Parathyroid adenoma (tissue), 2 donors: Measurements from ENCODE around the gene HS3ST5.
"Not testable (repeated sequence)": the region's sequence is repeated elsewhere in the genome, so short reads cannot be mapped to it uniquely, and the experiment has no call there.

Experiments used
- H2AFZ ChIP-seq: fragments of 300-600 bp; sonication (generic); one replicate; pipeline ENCODE4 v1.7.0; 2017; ENCODE audit warnings: antibody characterized with exemption, mild to moderate bottlenecking
- H3K27ac ChIP-seq: fragments of 300-600 bp; sonication (generic); one replicate; pipeline ENCODE4 v1.7.0; 2017
- H3K27me3 ChIP-seq: fragments of 300-600 bp; sonication (generic); one replicate; pipeline ENCODE4 v1.7.0; 2017; ENCODE audit warnings: low read length; ENCODE audit not compliant: control insufficient read depth, insufficient read depth
- H3K36me3 ChIP-seq: fragments of 300-600 bp; sonication (generic); one replicate; pipeline ENCODE4 v1.7.0; 2017; ENCODE audit warnings: low read length; ENCODE audit not compliant: control insufficient read depth, insufficient read depth
- H3K4me1 ChIP-seq: fragments of 300-600 bp; sonication (generic); one replicate; pipeline ENCODE4 v1.7.0; 2017; ENCODE audit warnings: control low read depth
- H3K4me2 ChIP-seq: fragments of 300-600 bp; sonication (generic); one replicate; pipeline ENCODE4 v1.7.0; 2017; ENCODE audit warnings: low read length
- H3K4me3 ChIP-seq: fragments of 300-600 bp; sonication (generic); one replicate; pipeline ENCODE4 v1.7.0; 2017; ENCODE audit warnings: low read depth, low read length
- H3K79me2 ChIP-seq: fragments of 300-600 bp; sonication (generic); one replicate; pipeline ENCODE4 v1.7.0; 2017; ENCODE audit warnings: control low read depth
- H3K9ac ChIP-seq: fragments of 300-600 bp; sonication (generic); one replicate; pipeline ENCODE4 v1.7.0; 2017; ENCODE audit warnings: mild to moderate bottlenecking
- H3K9me3 ChIP-seq: fragments of 300-600 bp; sonication (generic); one replicate; pipeline ENCODE4 v1.7.0; 2017; ENCODE audit warnings: low read length; ENCODE audit not compliant: control insufficient read depth
- CTCF ChIP-seq: fragments of 300-600 bp; sonication (generic); IDR thresholded peaks from one replicate; pipeline ENCODE4 v1.7.0; 2017; ENCODE audit warnings: antibody characterized with exemption, mild to moderate bottlenecking
- donor health status: primary hyperparathyroidism.

HS3ST5 gene

GRCh38 chr6:114218437-114219340 is 124.1 kb downstream of the HS3ST5 start:
- Histone ChIP-seq H3K79me2 (no peaks in the 10 kb centered on the region), H3K36me3 (no peaks in the 10 kb centered on the region), H3K27ac (no peak overlapping the region), H3K4me1 (no peaks in the 10 kb centered on the region), H3K9ac (no peak overlapping the region), H2AFZ (no peak overlapping the region), H3K27me3 (no peaks in the 10 kb centered on the region), H3K9me3 (no peaks in the 10 kb centered on the region), H3K4me2 (no peak overlapping the region), H3K4me3 (no peak overlapping the region)
- no peak for TF ChIP-seq CTCF

GRCh38 chr6:114217996-114218395 is 124.8 kb downstream of the HS3ST5 start:
- not testable (repeated sequence) for H3K27ac ChIP-seq, H3K27me3 ChIP-seq, H3K9me3 ChIP-seq, H3K4me2 ChIP-seq, H3K79me2 ChIP-seq, H2AFZ ChIP-seq, H3K4me1 ChIP-seq, H3K36me3 ChIP-seq, H3K4me3 ChIP-seq, H3K9ac ChIP-seq

- Histone ChIP-seq H3K9ac (no peak overlapping the region), H3K79me2 (no peaks in the 10 kb centered on the region), H3K27ac (no peak overlapping the region), H3K36me3 (no peaks in the 10 kb centered on the region), H3K9me3 (no peaks in the 10 kb centered on the region), H3K4me3 (no peak overlapping the region), H3K27me3 (no peaks in the 10 kb centered on the region), H3K4me1 (no peaks in the 10 kb centered on the region), H2AFZ (no peak overlapping the region), H3K4me2 (no peak overlapping the region)
- no peak for TF ChIP-seq CTCF
Observed at GRCh38 chr6:114216789-114217467, 125.9 kb downstream of the HS3ST5 start.

- Histone ChIP-seq H3K4me1 (no peaks in the 10 kb centered on the region), H3K27me3 (no peaks in the 10 kb centered on the region), H3K36me3 (no peaks in the 10 kb centered on the region), H2AFZ (no peak overlapping the region), H3K27ac (no peak overlapping the region), H3K4me3 (no peak overlapping the region), H3K9me3 (no peaks in the 10 kb centered on the region), H3K4me2 (no peak overlapping the region), H3K9ac (no peak overlapping the region), H3K79me2 (no peaks in the 10 kb centered on the region)
- no peak for TF ChIP-seq CTCF
Observed at GRCh38 chr6:114210467-114210866, 132.4 kb downstream of the HS3ST5 start.

- no peak overlapping the region for H3K27ac ChIP-seq
- no peaks in the 10 kb centered on the region for H3K9me3 ChIP-seq
- H3K27me3 ChIP-seq = no peaks in the 10 kb centered on the region
- H3K9ac ChIP-seq = no peak overlapping the region
- no peak overlapping the region for H3K4me3 ChIP-seq
- no peak overlapping the region for H2AFZ ChIP-seq
- no peak overlapping the region for H3K4me2 ChIP-seq
- H3K36me3 ChIP-seq = no peaks in the 10 kb centered on the region
- H3K79me2 ChIP-seq = no peaks in the 10 kb centered on the region
- TF ChIP-seq CTCF = no peak
- H3K4me1 ChIP-seq = no peaks in the 10 kb centered on the region
Observed at GRCh38 chr6:114203460-114203859, 139.4 kb downstream of the HS3ST5 start.
